ENCODE data around the gene DYTN. TPM values are rescaled to one million over a fixed set of nuclear protein-coding genes. Genes with fewer than 3 reads are reported as not detected.

Gene DYTN

DNA sequence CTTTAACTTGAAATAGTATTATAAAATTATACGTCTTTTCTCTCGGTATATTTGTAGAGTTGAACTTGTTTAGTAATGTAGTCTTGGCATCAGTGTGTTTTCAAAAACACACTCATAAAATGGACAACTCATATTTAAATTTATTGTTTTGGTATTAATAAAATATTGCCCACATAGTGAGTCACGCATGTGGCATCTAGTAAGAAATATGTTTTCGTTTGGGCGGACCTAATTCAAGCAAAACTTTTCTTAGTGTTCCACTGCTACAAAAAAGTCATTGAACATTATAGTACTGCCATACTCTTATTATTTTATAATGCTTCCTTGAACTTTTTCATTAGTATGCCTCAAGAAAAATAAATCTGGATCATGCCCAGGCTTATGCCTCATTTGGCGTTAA lies 107.0 kb downstream of the DYTN start:
- Histone ChIP-seq H3K27me3 (ENCODE audit: control insufficient read depth in 3 of 3, insufficient read depth in 3 of 3, low read depth in 1 of 3, low read length in 3 of 3) (no peaks in the 10 kb centered on the region), H4K8ac (ENCODE audit: low read depth, low read length) (no peak overlapping the region), H2BK120ac (ENCODE audit: low read depth, low read length) (no peak overlapping the region), H3K18ac (ENCODE audit: low read length) (no peak overlapping the region), H3K23ac (ENCODE audit: low read depth, low read length, poor library complexity) (no peak overlapping the region), H3K4me1 (ENCODE audit: control insufficient read depth in 2 of 2, insufficient read depth in 1 of 2, low read depth in 1 of 2, low read length in 2 of 2) (peaks cover 2 to 3% of the 10 kb centered on the region in 2 donors), H3K27ac (replicated peaks; ENCODE audit: low read length) (no peak overlapping the region), H3K4ac (ENCODE audit: low read length) (no peak overlapping the region), H2BK12ac (ENCODE audit: low read length) (no peak overlapping the region), H3K14ac (ENCODE audit: low read length) (no peak overlapping the region), H4K91ac (ENCODE audit: low read depth, low read length, poor library complexity) (no peak overlapping the region), H2AK5ac (ENCODE audit: low read depth, low read length) (no peak overlapping the region), H3K79me1 (ENCODE audit: low read depth, low read length) (no peaks in the 10 kb centered on the region), H3K36me3 (replicated peaks in 1 of 2; ENCODE audit: control insufficient read depth in 2 of 2, insufficient read depth in 2 of 2, low read length in 2 of 2) (peaks cover 0 to 3% of the 10 kb centered on the region in 2 donors), H2BK15ac (ENCODE audit: low read length) (no peak overlapping the region), H3K9ac (ENCODE audit: low read depth, low read length, poor library complexity) (no peak overlapping the region), H3K4me3 (ENCODE audit: low read length in 2 of 2) (no peak overlapping the region), H2AFZ (ENCODE audit: low read length) (no peak overlapping the region), H2BK5ac (ENCODE audit: low read length) (no peak overlapping the region), H3K4me2 (ENCODE audit: insufficient read depth, low read length, poor library complexity, severe bottlenecking) (no peak overlapping the region), H3K9me3 (replicated peaks in 1 of 2; ENCODE audit: control insufficient read depth in 2 of 2, insufficient read depth in 1 of 2, low read depth in 1 of 2, low read length in 2 of 2) (peaks cover 0 to 8% of the 10 kb centered on the region in 2 donors)
- DNase-seq (ENCODE audit: low spot score), result no peak
- no CpG with 5 or more reads among the region's 6 CpGs for WGBS, 2 donors (ENCODE audit: extremely low coverage in 2 of 2, insufficient read length in 2 of 2, insufficient replicate concordance in 1 of 2)

DNA sequence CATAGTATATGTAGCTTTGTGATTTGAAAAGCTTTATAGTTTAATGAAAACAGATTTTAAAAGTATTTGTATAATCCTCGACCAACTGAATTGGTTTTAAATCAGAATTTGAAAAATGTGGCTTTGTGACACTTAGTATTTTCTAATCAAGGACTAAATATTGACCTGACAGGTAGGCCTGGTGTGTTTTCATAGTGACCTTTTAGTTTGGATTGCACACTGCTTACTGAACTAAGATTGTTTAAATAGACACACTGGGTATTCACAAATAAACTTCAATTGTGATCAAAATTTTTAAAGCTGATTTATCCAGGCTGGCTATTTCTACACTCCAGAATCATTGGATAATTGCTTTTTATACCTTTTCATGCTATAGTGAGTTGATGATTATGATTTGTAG lies 107.7 kb downstream of the DYTN start:
- Histone ChIP-seq H3K4me3 (ENCODE audit: low read length in 2 of 2) (no peak overlapping the region), H4K91ac (ENCODE audit: low read depth, low read length, poor library complexity) (no peak overlapping the region), H2BK15ac (ENCODE audit: low read length) (no peak overlapping the region), H3K79me1 (ENCODE audit: low read depth, low read length) (no peaks in the 10 kb centered on the region), H3K4ac (ENCODE audit: low read length) (no peak overlapping the region), H3K9me3 (replicated peaks in 1 of 2; ENCODE audit: control insufficient read depth in 2 of 2, insufficient read depth in 1 of 2, low read depth in 1 of 2, low read length in 2 of 2) (peaks cover 0 to 8% of the 10 kb centered on the region in 2 donors), H3K4me1 (ENCODE audit: control insufficient read depth in 2 of 2, insufficient read depth in 1 of 2, low read depth in 1 of 2, low read length in 2 of 2) (peaks cover 2 to 3% of the 10 kb centered on the region in 2 donors), H2AFZ (ENCODE audit: low read length) (no peak overlapping the region), H2BK12ac (ENCODE audit: low read length) (no peak overlapping the region), H3K18ac (ENCODE audit: low read length) (no peak overlapping the region), H2BK120ac (ENCODE audit: low read depth, low read length) (no peak overlapping the region), H3K27me3 (ENCODE audit: control insufficient read depth in 3 of 3, insufficient read depth in 3 of 3, low read depth in 1 of 3, low read length in 3 of 3) (no peaks in the 10 kb centered on the region), H3K23ac (ENCODE audit: low read depth, low read length, poor library complexity) (no peak overlapping the region), H2AK5ac (ENCODE audit: low read depth, low read length) (no peak overlapping the region), H3K36me3 (replicated peaks in 1 of 2; ENCODE audit: control insufficient read depth in 2 of 2, insufficient read depth in 2 of 2, low read length in 2 of 2) (peaks cover 0 to 3% of the 10 kb centered on the region in 2 donors), H2BK5ac (ENCODE audit: low read length) (no peak overlapping the region), H3K27ac (replicated peaks; ENCODE audit: low read length) (no peak overlapping the region), H3K14ac (ENCODE audit: low read length) (no peak overlapping the region), H3K9ac (ENCODE audit: low read depth, low read length, poor library complexity) (no peak overlapping the region), H4K8ac (ENCODE audit: low read depth, low read length) (no peak overlapping the region), H3K4me2 (ENCODE audit: insufficient read depth, low read length, poor library complexity, severe bottlenecking) (no peak overlapping the region)
- no CpG with 5 or more reads among the region's 1 CpG for WGBS, 2 donors (ENCODE audit: extremely low coverage in 2 of 2, insufficient read length in 2 of 2, insufficient replicate concordance in 1 of 2)
- DNase-seq (ENCODE audit: low spot score), result no peak

DNA sequence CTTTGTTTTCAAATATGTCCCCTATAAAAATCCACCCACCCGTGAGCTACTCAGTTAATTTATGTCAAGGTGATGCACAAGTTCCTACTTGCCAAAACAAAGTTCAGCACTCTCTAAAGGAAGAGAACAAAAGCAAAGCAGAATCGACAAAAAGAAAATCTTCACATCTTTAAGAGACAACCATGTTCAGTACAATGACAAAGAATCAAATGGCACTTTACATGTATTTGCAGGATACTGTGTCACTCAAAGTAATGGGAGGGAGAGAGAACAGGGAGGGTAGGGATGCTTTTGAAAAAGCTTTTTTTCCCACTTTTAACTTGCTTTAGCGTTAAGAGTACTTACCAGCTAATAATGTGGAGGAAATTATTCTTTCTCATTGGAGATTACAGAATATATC lies 115.0 kb downstream of the DYTN start:
- H4K8ac ChIP-seq (ENCODE audit: low read depth, low read length), result no peak overlapping the region
- no peak overlapping the region for H3K4ac ChIP-seq (ENCODE audit: low read length)
- H3K9me3 ChIP-seq (replicated peaks in 1 of 2; ENCODE audit: control insufficient read depth in 2 of 2, insufficient read depth in 1 of 2, low read depth in 1 of 2, low read length in 2 of 2), result no peaks in the 10 kb centered on the region
- H2BK15ac ChIP-seq (ENCODE audit: low read length), result no peak overlapping the region
- peaks cover 0 to 2% of the 10 kb centered on the region in 2 donors for H3K4me1 ChIP-seq (ENCODE audit: control insufficient read depth in 2 of 2, insufficient read depth in 1 of 2, low read depth in 1 of 2, low read length in 2 of 2)
- no peak overlapping the region for H4K91ac ChIP-seq (ENCODE audit: low read depth, low read length, poor library complexity)
- H2BK5ac ChIP-seq (ENCODE audit: low read length), result no peak overlapping the region
- no CpG with 5 or more reads among the region's 3 CpGs for WGBS, 2 donors (ENCODE audit: extremely low coverage in 2 of 2, insufficient read length in 2 of 2, insufficient replicate concordance in 1 of 2)
- no peaks in the 10 kb centered on the region for H3K79me1 ChIP-seq (ENCODE audit: low read depth, low read length)
- no peak overlapping the region for H3K23ac ChIP-seq (ENCODE audit: low read depth, low read length, poor library complexity)
- H2BK120ac ChIP-seq (ENCODE audit: low read depth, low read length), result no peak overlapping the region
- no peak overlapping the region for H3K27ac ChIP-seq (replicated peaks; ENCODE audit: low read length)
- no peak for DNase-seq (ENCODE audit: low spot score)
- no peak overlapping the region for H3K9ac ChIP-seq (ENCODE audit: low read depth, low read length, poor library complexity)
- no peaks in the 10 kb centered on the region for H3K36me3 ChIP-seq (replicated peaks in 1 of 2; ENCODE audit: control insufficient read depth in 2 of 2, insufficient read depth in 2 of 2, low read length in 2 of 2)
- no peak overlapping the region for H3K4me3 ChIP-seq (ENCODE audit: low read length in 2 of 2)
- H2AFZ ChIP-seq (ENCODE audit: low read length), result no peak overlapping the region
- no peak overlapping the region for H3K14ac ChIP-seq (ENCODE audit: low read length)
- H2BK12ac ChIP-seq (ENCODE audit: low read length), result no peak overlapping the region
- no peak overlapping the region for H3K18ac ChIP-seq (ENCODE audit: low read length)
- H3K27me3 ChIP-seq (ENCODE audit: control insufficient read depth in 3 of 3, insufficient read depth in 3 of 3, low read depth in 1 of 3, low read length in 3 of 3), result no peaks in the 10 kb centered on the region
- no peak overlapping the region for H3K4me2 ChIP-seq (ENCODE audit: insufficient read depth, low read length, poor library complexity, severe bottlenecking)
- H2AK5ac ChIP-seq (ENCODE audit: low read depth, low read length), result no peak overlapping the region

Small RNA genes within 50 kb of the gene (small RNA-seq; reads per million reads assigned to genes)
- not detected for gene RF00019 (ENCODE audit: insufficient read depth)

All from neuronal stem cell (in vitro differentiated cells).